HCT116 (cell line): ENCODE results near the gene GATA3. TPM values are rescaled to one million over a fixed set of nuclear protein-coding genes. Genes with fewer than 3 reads are reported as not detected.

Experiments used
- ATAC-seq: fragments of 200-7000 bp; cut with Tn5 transposase; 2 replicates; pipeline ENCODE4 v1.9.1; 2020; ENCODE audit warnings: mild to moderate bottlenecking, moderate library complexity
- BruUV-seq: library from RNA; stranded (reverse); fragments of 400-500 nt; replicated peaks from 2 replicates; lab custom pipeline; 2021; lab: Mats Ljungman, UMichigan
- CTCF ChIA-PET: fragments of 300-600 bp; sonication (Branson Sonifier 250); formaldehyde crosslinking; loops from one replicate; lab custom pipeline; 2021; ENCODE audit warnings: antibody characterized with exemption; lab: Charles Lee
- POLR2A ChIA-PET: fragments of 300-600, 350-600 bp; sonication (Branson Sonifier 250); formaldehyde crosslinking; loops from one replicate; lab custom pipeline; 2021; ENCODE audit warnings: antibody characterized with exemption; lab: Charles Lee
- RAD21 ChIA-PET, 2 experiments: fragments of 300-600 bp; sonication (Branson Sonifier 250); formaldehyde crosslinking; loops; one replicate each; lab custom pipeline; 2023; ENCODE audit warnings: low total read pairs in 2 of 2; ENCODE audit not compliant: uncharacterized antibody in 2 of 2, unreplicated experiment in 2 of 2, low non-redundant PET in 1 of 2; lab: Charles Lee
- DNase-seq: peaks from one replicate; pipeline ENCODE4 v3.0.0-alpha.2; 2010; ENCODE audit warnings: low read depth, low spot score
- H2AFZ ChIP-seq: fragments of 200-600 bp; shearing (Covaris generic), sonication (generic); 2 replicates; pipeline ENCODE4 v1.6.1; 2017; ENCODE audit warnings: low read depth, mixed run types, mixed read lengths, antibody characterized with exemption, low read length; ENCODE audit not compliant: poor library complexity, severe bottlenecking
- H3K27ac ChIP-seq: 2 replicates; pipeline ENCODE4 v1.5.1; 2012; ENCODE audit warnings: low read depth, low read length
- H3K27me3 ChIP-seq: fragments of 200-600 bp; sonication (generic); 2 replicates; pipeline ENCODE4 v1.6.1; 2016; ENCODE audit warnings: mixed run types, low read length, mixed read lengths; ENCODE audit not compliant: insufficient read depth
- H3K36me3 ChIP-seq, 2 experiments: fragments of 200-500 bp in 1 of 2; fragments of 200-600 bp in 1 of 2; sonication (Bioruptor generic) in 1 of 2; sonication (generic) in 1 of 2; 2 replicates each; pipeline versions ENCODE4 v1.5.1 to v1.6.1; 2014 to 2016; ENCODE audit warnings: low read length in 2 of 2, inconsistent platforms in 1 of 2, mixed read lengths in 1 of 2, mixed run types in 1 of 2; ENCODE audit not compliant: insufficient read depth in 2 of 2, control insufficient read depth in 1 of 2
- H3K4me1 ChIP-seq, 2 experiments: fragments of 200-600 bp in 1 of 2; sonication (generic) in 1 of 2; 2 replicates each; pipeline versions ENCODE4 v1.5.1 to v1.6.1; 2012 to 2017; ENCODE audit warnings: low read length in 2 of 2, inconsistent platforms in 1 of 2, mild to moderate bottlenecking in 1 of 2, mixed read lengths in 1 of 2, mixed run types in 1 of 2, moderate library complexity in 1 of 2; ENCODE audit not compliant: insufficient read depth in 2 of 2, control insufficient read depth in 1 of 2
- H3K4me2 ChIP-seq: fragments of 200-600 bp; sonication (generic); 2 replicates; pipeline ENCODE4 v1.6.1; 2017; ENCODE audit warnings: mixed run types, low read length, mixed read lengths
- H3K4me3 ChIP-seq, 2 experiments: fragments of 200-600 bp in 1 of 2; sonication (generic) in 1 of 2; replicated peaks in 1 of 2; 2 replicates each; pipeline ENCODE4 v1.5.1; 2011 to 2016; ENCODE audit warnings: low read length in 2 of 2, control low read depth in 1 of 2, low read depth in 1 of 2, mild to moderate bottlenecking in 1 of 2, mixed read lengths in 1 of 2, mixed run types in 1 of 2
- H3K79me2 ChIP-seq: fragments of 200-600 bp; sonication (generic); 2 replicates; pipeline ENCODE4 v1.6.1; 2017; ENCODE audit warnings: mild to moderate bottlenecking, mixed run types, low read length, moderate library complexity, mixed read lengths; ENCODE audit not compliant: insufficient read depth
- H3K9ac ChIP-seq: fragments of 200-600 bp; sonication (generic); 2 replicates; pipeline ENCODE4 v1.6.1; 2016; ENCODE audit warnings: low read length, mixed read lengths
- H3K9me2 ChIP-seq: fragments of 200-600 bp; sonication (generic), shearing (Covaris generic); 2 replicates; pipeline ENCODE4 v1.6.1; 2017; ENCODE audit warnings: mixed run types, mild to moderate bottlenecking, moderate library complexity; ENCODE audit not compliant: insufficient read depth
- H3K9me3 ChIP-seq, 2 experiments: fragments of 200-500 bp in 1 of 2; fragments of 200-600 bp in 1 of 2; sonication (Bioruptor generic) in 1 of 2; sonication (generic) in 1 of 2; 2 replicates each; pipeline ENCODE4 v1.6.1; 2014 to 2017; ENCODE audit warnings: low read length in 2 of 2, mixed read lengths in 2 of 2, inconsistent platforms in 1 of 2, low read depth in 1 of 2, mild to moderate bottlenecking in 1 of 2, mixed run types in 1 of 2, moderate library complexity in 1 of 2; ENCODE audit not compliant: control insufficient read depth in 1 of 2, insufficient read depth in 1 of 2
- H4K20me1 ChIP-seq: fragments of 200-600 bp; sonication (generic), shearing (Covaris generic); 2 replicates; pipeline ENCODE4 v1.6.1; 2017; ENCODE audit warnings: mixed run types, mild to moderate bottlenecking, moderate library complexity; ENCODE audit not compliant: insufficient read depth
- CEBPB ChIP-seq: IDR thresholded peaks from 2 replicates; pipeline ENCODE4 v1.6.1; 2012; ENCODE audit warnings: low read depth
- ZBTB33 ChIP-seq: IDR thresholded peaks from 2 replicates; pipeline ENCODE4 v1.6.1; 2011; ENCODE audit warnings: mild to moderate bottlenecking, low read length, moderate library complexity; ENCODE audit not compliant: insufficient replicate concordance; ENCODE audit errors: extremely low read depth
- ZFX ChIP-seq: fragments of 450-650 bp; IDR thresholded peaks from 2 replicates; pipeline ENCODE4 v1.6.1; 2017
- intact Hi-C: fragments of 100-400 bp; cut with micrococcal nuclease; formaldehyde crosslinking; loops from 2 replicates; pipeline ENCODE4 v1.10.0; 2022
- total RNA-seq: library from RNA; stranded (reverse); gene quantifications from one replicate; pipeline ENCODE4 v1.2.1, GENCODE V29; 2021; ENCODE audit not compliant: unreplicated experiment
- TF ChIP-seq, protein P1 (sequence below): IDR thresholded peaks from 2 replicates; pipeline ENCODE4 v1.6.1; 2012
- TF ChIP-seq, protein P2 (sequence below), 3 experiments: fragments of 200-600 bp in 1 of 3; sonication (generic) in 1 of 3; IDR thresholded peaks in 2 of 3; conservative IDR thresholded peaks in 1 of 3; 2 replicates each; pipeline ENCODE4 v1.5.1; 2012 to 2017; ENCODE audit warnings: low read depth in 2 of 3, low read length in 2 of 3, antibody characterized with exemption in 1 of 3, borderline replicate concordance in 1 of 3, control low read depth in 1 of 3, mild to moderate bottlenecking in 1 of 3, mixed read lengths in 1 of 3, mixed run types in 1 of 3, moderate library complexity in 1 of 3; ENCODE audit not compliant: insufficient read depth in 1 of 3
- TF ChIP-seq, protein P3 (sequence below): IDR thresholded peaks from 2 replicates; pipeline ENCODE4 v1.6.1; 2012; ENCODE audit warnings: low read depth

Gene GATA3
- total RNA-seq, 1 experiment from 2014 or later: 2.7 TPM

- H3K79me2 ChIP-seq: no peaks in the 10 kb centered on the region
- ChIA-PET CTCF (no interaction called here), POLR2A (no interaction called here), RAD21 (interaction anchor here in 1 of 2 experiments (0.7 kb wide), 1 partner anchor 19 kb away, joined by 3 read pairs; no protein-coding TSS in a partner anchor)
- BruUV-seq: no TSS peak
- H3K27ac ChIP-seq: no peak overlapping the region
- ATAC-seq: no peak
- H3K27me3 ChIP-seq: no peaks in the 10 kb centered on the region
- intact Hi-C loops: no loop called here
- no peaks in the 10 kb centered on the region for H3K36me3 ChIP-seq
- no peaks in the 10 kb centered on the region for H3K9me2 ChIP-seq
- no peak overlapping the region for H3K4me3 ChIP-seq
- H3K9ac ChIP-seq: no peak overlapping the region
- no peak overlapping the region for H2AFZ ChIP-seq
- no peaks in the 10 kb centered on the region for H4K20me1 ChIP-seq
- no peaks in the 10 kb centered on the region for H3K9me3 ChIP-seq
- H3K4me2 ChIP-seq: no peak overlapping the region
- H3K4me1 ChIP-seq: no peaks in the 10 kb centered on the region
- no peak for DNase-seq
- TF ChIP-seq, protein P1, sequence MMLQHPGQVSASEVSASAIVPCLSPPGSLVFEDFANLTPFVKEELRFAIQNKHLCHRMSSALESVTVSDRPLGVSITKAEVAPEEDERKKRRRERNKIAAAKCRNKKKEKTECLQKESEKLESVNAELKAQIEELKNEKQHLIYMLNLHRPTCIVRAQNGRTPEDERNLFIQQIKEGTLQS: no peak
- no peak for TF ChIP-seq ZFX
- no peak for TF ChIP-seq CEBPB
- TF ChIP-seq, protein P2, sequence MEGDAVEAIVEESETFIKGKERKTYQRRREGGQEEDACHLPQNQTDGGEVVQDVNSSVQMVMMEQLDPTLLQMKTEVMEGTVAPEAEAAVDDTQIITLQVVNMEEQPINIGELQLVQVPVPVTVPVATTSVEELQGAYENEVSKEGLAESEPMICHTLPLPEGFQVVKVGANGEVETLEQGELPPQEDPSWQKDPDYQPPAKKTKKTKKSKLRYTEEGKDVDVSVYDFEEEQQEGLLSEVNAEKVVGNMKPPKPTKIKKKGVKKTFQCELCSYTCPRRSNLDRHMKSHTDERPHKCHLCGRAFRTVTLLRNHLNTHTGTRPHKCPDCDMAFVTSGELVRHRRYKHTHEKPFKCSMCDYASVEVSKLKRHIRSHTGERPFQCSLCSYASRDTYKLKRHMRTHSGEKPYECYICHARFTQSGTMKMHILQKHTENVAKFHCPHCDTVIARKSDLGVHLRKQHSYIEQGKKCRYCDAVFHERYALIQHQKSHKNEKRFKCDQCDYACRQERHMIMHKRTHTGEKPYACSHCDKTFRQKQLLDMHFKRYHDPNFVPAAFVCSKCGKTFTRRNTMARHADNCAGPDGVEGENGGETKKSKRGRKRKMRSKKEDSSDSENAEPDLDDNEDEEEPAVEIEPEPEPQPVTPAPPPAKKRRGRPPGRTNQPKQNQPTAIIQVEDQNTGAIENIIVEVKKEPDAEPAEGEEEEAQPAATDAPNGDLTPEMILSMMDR (IDR thresholded peaks at IDR 0.05 in 2 of 3, conservative IDR thresholded peaks at IDR 0.05 in 1 of 3; ENCODE audit: borderline replicate concordance in 1 of 3, insufficient read depth in 1 of 3, low read depth in 2 of 3, low read length in 2 of 3): no peak
- TF ChIP-seq, protein P3, sequence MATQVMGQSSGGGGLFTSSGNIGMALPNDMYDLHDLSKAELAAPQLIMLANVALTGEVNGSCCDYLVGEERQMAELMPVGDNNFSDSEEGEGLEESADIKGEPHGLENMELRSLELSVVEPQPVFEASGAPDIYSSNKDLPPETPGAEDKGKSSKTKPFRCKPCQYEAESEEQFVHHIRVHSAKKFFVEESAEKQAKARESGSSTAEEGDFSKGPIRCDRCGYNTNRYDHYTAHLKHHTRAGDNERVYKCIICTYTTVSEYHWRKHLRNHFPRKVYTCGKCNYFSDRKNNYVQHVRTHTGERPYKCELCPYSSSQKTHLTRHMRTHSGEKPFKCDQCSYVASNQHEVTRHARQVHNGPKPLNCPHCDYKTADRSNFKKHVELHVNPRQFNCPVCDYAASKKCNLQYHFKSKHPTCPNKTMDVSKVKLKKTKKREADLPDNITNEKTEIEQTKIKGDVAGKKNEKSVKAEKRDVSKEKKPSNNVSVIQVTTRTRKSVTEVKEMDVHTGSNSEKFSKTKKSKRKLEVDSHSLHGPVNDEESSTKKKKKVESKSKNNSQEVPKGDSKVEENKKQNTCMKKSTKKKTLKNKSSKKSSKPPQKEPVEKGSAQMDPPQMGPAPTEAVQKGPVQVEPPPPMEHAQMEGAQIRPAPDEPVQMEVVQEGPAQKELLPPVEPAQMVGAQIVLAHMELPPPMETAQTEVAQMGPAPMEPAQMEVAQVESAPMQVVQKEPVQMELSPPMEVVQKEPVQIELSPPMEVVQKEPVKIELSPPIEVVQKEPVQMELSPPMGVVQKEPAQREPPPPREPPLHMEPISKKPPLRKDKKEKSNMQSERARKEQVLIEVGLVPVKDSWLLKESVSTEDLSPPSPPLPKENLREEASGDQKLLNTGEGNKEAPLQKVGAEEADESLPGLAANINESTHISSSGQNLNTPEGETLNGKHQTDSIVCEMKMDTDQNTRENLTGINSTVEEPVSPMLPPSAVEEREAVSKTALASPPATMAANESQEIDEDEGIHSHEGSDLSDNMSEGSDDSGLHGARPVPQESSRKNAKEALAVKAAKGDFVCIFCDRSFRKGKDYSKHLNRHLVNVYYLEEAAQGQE: no peak
- TF ChIP-seq ZBTB33: no peak
Measured at GRCh38 chr10:8112230-8112905, 57.9 kb downstream of the GATA3 start.
